Activated CD8-positive, alpha-beta memory T cell treated with anti-CD3 and anti-CD28 coated beads, Interleukin-2, amount 10 ng/mL, durations not matched to agents 7 days and 5 days (primary cell): ENCODE data around the gene STARD13. TPM values are rescaled to one million over a fixed set of nuclear protein-coding genes. Genes with fewer than 3 reads are reported as not detected.
"Not testable (repeated sequence)": the region's sequence is repeated elsewhere in the genome, so short reads cannot be mapped to it uniquely, and the experiment has no call there.

ENCODE experiments used
- ATAC-seq: fragments of 150-1000 bp; cut with Tn5 transposase; one replicate; pipeline ENCODE4 v1.10.0; 2021; ENCODE audit warnings: moderate library complexity
- CTCF ChIA-PET: fragments of 350-600 bp; sonication (Branson Sonifier 250); formaldehyde crosslinking; loops from one replicate; lab custom pipeline; 2021; ENCODE audit warnings: antibody characterized with exemption; lab: Charles Lee
- DNase-seq: peaks from one replicate; pipeline ENCODE4 v3.0.0-alpha.2; 2020
- H3K27ac Mint-ChIP-seq: one replicate; pipeline ENCODE4 v1.8.0; 2021; ENCODE audit warnings: mild to moderate bottlenecking, mixed read lengths
- H3K27me3 Mint-ChIP-seq: one replicate; pipeline ENCODE4 v1.8.0; 2021; ENCODE audit warnings: mixed read lengths
- H3K36me3 Mint-ChIP-seq: one replicate; pipeline ENCODE4 v1.8.0; 2021; ENCODE audit warnings: mild to moderate bottlenecking, mixed read lengths
- H3K4me1 Mint-ChIP-seq: one replicate; pipeline ENCODE4 v1.8.0; 2021; ENCODE audit warnings: mixed read lengths
- H3K4me3 Mint-ChIP-seq: one replicate; pipeline ENCODE4 v1.8.0; 2021; ENCODE audit warnings: mild to moderate bottlenecking, moderate library complexity, mixed read lengths
- H3K9me3 Mint-ChIP-seq: one replicate; pipeline ENCODE4 v1.8.0; 2022; ENCODE audit warnings: low read depth, mixed read lengths
- total RNA-seq, 2 experiments: library from RNA; stranded (reverse); gene quantifications; one replicate each; pipeline ENCODE4 v1.2.3, GENCODE V29; 2021

Gene STARD13
- total RNA-seq, 2 experiments from 2014 or later: 1.2 to 1.5 TPM

GRCh38 chr13:33249894-33250293 is 35.7 kb downstream of the STARD13 start:
- Mint-ChIP-seq H3K9me3 (no peaks in the 10 kb centered on the region), H3K4me3 (no peak overlapping the region), H3K36me3 (no peaks in the 10 kb centered on the region), H3K4me1 (peaks cover 3% of the 10 kb centered on the region), H3K27ac (no peak overlapping the region), H3K27me3 (peaks cover 3% of the 10 kb centered on the region)
- DNase-seq (no peak), ATAC-seq (no peak)
- CTCF ChIA-PET: interaction anchor here (0.7 kb wide), 1 partner anchor 1067 kb away, joined by 3 read pairs; no protein-coding TSS in a partner anchor

GRCh38 chr13:33249066-33249465 is 36.5 kb downstream of the STARD13 start:
- Mint-ChIP-seq H3K27me3 (peaks cover 3% of the 10 kb centered on the region), H3K4me3 (no peak overlapping the region), H3K27ac (no peak overlapping the region), H3K36me3 (no peaks in the 10 kb centered on the region), H3K4me1 (peaks cover 3% of the 10 kb centered on the region), H3K9me3 (no peaks in the 10 kb centered on the region)
- DNase-seq (no peak), ATAC-seq (no peak)
- CTCF ChIA-PET: no interaction called here

DNA sequence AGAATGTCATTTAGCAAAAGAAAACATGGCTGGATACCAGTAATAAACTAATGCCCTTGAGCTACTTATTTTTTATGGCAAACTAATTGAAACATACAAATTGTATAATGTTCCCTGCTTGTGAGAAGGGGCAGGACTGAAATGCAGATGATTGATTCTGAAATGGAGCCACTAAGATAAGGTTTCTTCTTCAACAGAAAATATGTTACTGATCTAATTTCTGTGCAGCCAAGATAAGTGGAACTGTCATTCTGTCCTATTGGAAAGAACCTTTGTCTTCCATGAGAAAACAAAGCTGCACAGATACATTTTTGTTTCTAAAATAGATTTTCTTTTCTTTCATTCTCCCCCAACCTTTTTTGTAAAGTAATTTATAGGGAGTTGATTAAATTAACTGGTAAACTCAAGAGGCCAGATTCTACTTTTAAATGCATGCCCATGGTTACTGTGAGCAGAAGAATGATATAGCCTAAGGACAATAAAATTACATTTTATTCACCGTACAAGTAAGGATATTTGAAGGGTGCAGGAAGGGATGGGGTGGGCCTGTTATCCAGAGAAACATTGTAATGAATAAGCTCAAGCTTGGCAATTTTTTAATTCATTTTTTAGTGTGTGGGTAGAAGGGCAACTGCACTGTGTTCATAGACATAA is 39.9 kb downstream of the STARD13 start:
- Mint-ChIP-seq H3K27me3 (peaks cover 3% of the 10 kb centered on the region), H3K27ac (no peak overlapping the region), H3K4me1 (peaks cover under 1% of the 10 kb centered on the region), H3K36me3 (no peaks in the 10 kb centered on the region), H3K4me3 (no peak overlapping the region), H3K9me3 (no peaks in the 10 kb centered on the region)
- CTCF ChIA-PET: no interaction called here
- no peak for ATAC-seq
- no peak for DNase-seq

- H3K36me3 Mint-ChIP-seq: no peaks in the 10 kb centered on the region
- CTCF ChIA-PET: no interaction called here
- H3K27me3 Mint-ChIP-seq: peaks cover 3% of the 10 kb centered on the region
- no peak for DNase-seq
- no peak overlapping the region for H3K27ac Mint-ChIP-seq
- no peak overlapping the region for H3K4me3 Mint-ChIP-seq
- no peaks in the 10 kb centered on the region for H3K9me3 Mint-ChIP-seq
- ATAC-seq: no peak
- no peaks in the 10 kb centered on the region for H3K4me1 Mint-ChIP-seq
Measured at GRCh38 chr13:33244907-33245287, 40.7 kb downstream of the STARD13 start.

DNA sequence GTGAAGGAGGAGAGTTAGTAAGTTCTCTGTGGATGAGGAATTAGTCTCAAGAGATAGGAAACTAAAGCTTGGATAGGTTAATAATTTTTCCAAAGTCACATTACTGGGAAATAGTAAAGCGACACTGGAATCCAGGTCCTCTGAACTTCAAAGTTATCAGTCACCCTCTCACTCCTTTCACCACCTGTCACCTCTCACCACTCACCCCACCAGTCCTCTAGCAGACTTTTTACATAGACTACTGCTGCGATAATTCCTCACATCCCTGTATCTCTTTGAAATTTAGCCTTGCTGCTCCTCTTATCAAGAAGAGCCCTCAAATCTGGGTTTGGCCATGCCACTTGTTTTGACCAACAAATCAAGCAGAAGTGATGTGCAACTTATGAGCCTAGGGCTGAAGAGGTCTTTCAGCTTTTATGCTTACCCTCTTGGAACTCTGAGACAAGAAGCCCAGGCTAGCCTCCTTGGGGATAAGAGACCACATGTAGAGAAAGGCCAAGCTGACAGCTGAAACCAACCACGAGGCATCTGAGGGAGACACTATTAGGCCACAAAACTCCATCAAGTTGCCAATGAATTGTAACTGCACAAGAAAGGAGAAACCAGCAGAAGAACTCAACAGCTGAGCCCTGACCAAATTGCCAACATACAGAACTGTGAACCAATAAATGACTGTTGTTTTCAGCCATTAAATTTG is 41.2 kb downstream of the STARD13 start:
- Mint-ChIP-seq H3K27ac (no peak overlapping the region), H3K36me3 (no peaks in the 10 kb centered on the region), H3K9me3 (no peaks in the 10 kb centered on the region), H3K27me3 (peaks cover 3% of the 10 kb centered on the region), H3K4me1 (no peaks in the 10 kb centered on the region), H3K4me3 (no peak overlapping the region)
- no peak for ATAC-seq
- no peak for DNase-seq
- CTCF ChIA-PET: no interaction called here

- no peak overlapping the region for H3K27ac Mint-ChIP-seq
- peaks cover 9% of the 10 kb centered on the region for H3K27me3 Mint-ChIP-seq
- no peaks in the 10 kb centered on the region for H3K36me3 Mint-ChIP-seq
- no peaks in the 10 kb centered on the region for H3K4me1 Mint-ChIP-seq
- H3K4me3 Mint-ChIP-seq: no peak overlapping the region
- ATAC-seq (no peak), DNase-seq (no peak)
- CTCF ChIA-PET: no interaction called here
- H3K9me3 Mint-ChIP-seq: no peaks in the 10 kb centered on the region
Measured at GRCh38 chr13:33242984-33243617, 42.5 kb downstream of the STARD13 start.

DNA sequence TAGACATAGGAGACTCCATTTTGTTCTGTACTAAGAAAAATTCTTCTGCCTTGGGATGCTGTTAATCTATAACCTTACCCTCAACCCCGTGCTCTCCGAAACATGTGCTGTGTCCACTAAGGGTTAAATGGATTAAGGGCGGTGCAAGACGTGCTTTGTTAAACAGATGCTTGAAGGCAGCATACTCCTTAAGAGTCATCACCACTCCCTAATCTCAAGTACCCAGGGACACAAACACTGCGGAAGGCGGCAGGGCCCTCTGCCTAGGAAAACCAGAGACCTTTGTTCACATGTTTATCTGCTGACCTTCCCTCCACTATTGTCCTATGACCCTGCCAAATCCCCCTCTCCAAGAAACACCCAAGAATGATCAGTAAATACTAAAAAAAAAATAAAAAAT is 43.2 kb downstream of the STARD13 start:
- ATAC-seq, CTCF ChIA-PET, DNase-seq: not testable (repeated sequence)

GRCh38 chr13:33236021-33236420 is 49.5 kb downstream of the STARD13 start:
- no peak for ATAC-seq
- no peak for DNase-seq
- Mint-ChIP-seq H3K9me3 (no peaks in the 10 kb centered on the region), H3K36me3 (no peaks in the 10 kb centered on the region), H3K4me3 (no peak overlapping the region), H3K4me1 (no peaks in the 10 kb centered on the region), H3K27ac (no peak overlapping the region), H3K27me3 (peaks cover 9% of the 10 kb centered on the region)
- CTCF ChIA-PET: no interaction called here

More for the DNA sequence above, 43.2 kb downstream of the STARD13 start:
- not testable (repeated sequence) for H3K9me3 Mint-ChIP-seq, H3K27ac Mint-ChIP-seq, H3K36me3 Mint-ChIP-seq, H3K4me1 Mint-ChIP-seq, H3K4me3 Mint-ChIP-seq, H3K27me3 Mint-ChIP-seq

GRCh38 chr13:33235564-33235963 is 50.0 kb downstream of the STARD13 start:
- no peaks in the 10 kb centered on the region for H3K9me3 Mint-ChIP-seq
- no peaks in the 10 kb centered on the region for H3K4me1 Mint-ChIP-seq
- no peak for ATAC-seq
- no peak for DNase-seq
- no peak overlapping the region for H3K27ac Mint-ChIP-seq
- CTCF ChIA-PET: no interaction called here
- H3K36me3 Mint-ChIP-seq: no peaks in the 10 kb centered on the region
- peaks cover 9% of the 10 kb centered on the region for H3K27me3 Mint-ChIP-seq
- H3K4me3 Mint-ChIP-seq: no peak overlapping the region

DNA sequence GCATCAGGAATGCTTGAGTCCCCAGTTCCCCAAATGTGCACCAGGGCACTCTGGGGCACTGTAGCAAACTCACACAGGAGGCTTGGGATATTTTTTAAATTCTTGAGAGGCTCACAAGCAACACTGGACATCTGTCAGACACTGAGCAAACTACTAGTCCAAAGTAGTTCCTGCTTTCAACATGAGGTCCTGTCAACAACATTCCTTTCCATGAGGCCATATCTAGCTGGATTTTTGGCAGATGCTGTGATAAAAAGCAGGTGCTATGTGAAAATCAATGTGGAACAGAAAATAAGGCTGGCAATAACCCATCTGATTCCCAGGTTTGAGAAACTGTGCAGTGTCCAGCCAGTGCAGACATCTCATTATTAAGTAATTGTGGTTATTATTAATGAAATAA is 50.5 kb downstream of the STARD13 start:
- H3K4me3 Mint-ChIP-seq: no peak overlapping the region
- DNase-seq (no peak), ATAC-seq (no peak)
- H3K36me3 Mint-ChIP-seq: no peaks in the 10 kb centered on the region
- no peaks in the 10 kb centered on the region for H3K9me3 Mint-ChIP-seq
- H3K27me3 Mint-ChIP-seq: peaks cover 9% of the 10 kb centered on the region
- no peaks in the 10 kb centered on the region for H3K4me1 Mint-ChIP-seq
- no peak overlapping the region for H3K27ac Mint-ChIP-seq
- CTCF ChIA-PET: no interaction called here

DNA sequence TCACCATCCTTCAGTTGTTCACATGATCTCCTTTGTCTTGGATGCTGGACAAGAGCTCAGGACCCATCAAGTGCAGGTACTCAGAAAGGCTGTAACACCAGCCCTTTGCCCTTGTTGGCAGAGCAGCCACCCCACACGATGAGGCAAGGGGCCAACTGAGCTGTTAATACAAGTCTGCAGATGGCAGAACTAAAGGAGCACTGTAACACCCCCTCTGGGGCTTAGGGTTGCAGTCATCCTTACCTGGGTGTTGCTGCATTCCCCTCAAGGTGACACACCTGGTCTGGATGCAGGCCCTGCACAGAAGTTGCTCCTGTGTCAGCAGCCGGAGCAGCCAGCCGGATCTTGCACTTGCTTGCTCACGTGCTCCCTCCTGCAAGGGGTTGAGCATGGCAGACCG is 52.0 kb downstream of the STARD13 start:
- peaks cover 3% of the 10 kb centered on the region for H3K4me1 Mint-ChIP-seq
- no peak overlapping the region for H3K27ac Mint-ChIP-seq
- no peak for DNase-seq
- H3K27me3 Mint-ChIP-seq: peaks cover 4% of the 10 kb centered on the region
- no peak overlapping the region for H3K4me3 Mint-ChIP-seq
- ATAC-seq: no peak
- CTCF ChIA-PET: no interaction called here
- no peaks in the 10 kb centered on the region for H3K36me3 Mint-ChIP-seq
- no peaks in the 10 kb centered on the region for H3K9me3 Mint-ChIP-seq

- Mint-ChIP-seq H3K4me3 (no peak overlapping the region), H3K27me3 (no peaks in the 10 kb centered on the region), H3K4me1 (peaks cover 3% of the 10 kb centered on the region), H3K27ac (no peak overlapping the region), H3K9me3 (no peaks in the 10 kb centered on the region), H3K36me3 (no peaks in the 10 kb centered on the region)
- no peak for ATAC-seq
- CTCF ChIA-PET: no interaction called here
- DNase-seq: no peak
Measured at GRCh38 chr13:33232883-33233282, 52.7 kb downstream of the STARD13 start.

DNA sequence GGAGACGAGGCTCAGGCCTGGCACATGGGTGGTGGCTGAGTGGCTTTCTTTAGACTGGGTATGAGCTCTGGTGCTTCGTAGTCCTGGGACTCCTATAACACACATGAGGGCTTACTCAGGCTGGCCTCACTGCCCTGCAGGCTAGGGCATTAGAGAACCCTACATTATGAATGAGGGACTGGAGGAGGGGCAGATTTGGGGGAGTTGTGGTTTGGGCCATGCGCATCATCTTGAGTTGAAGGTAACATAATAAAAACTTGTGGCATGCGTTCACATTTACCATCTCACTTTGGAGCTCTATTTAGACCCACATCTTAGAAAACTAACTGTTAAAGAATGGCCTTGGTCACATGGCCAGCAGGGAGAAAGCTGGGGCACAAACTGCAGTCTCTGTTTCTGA is 54.2 kb downstream of the STARD13 start:
- no peaks in the 10 kb centered on the region for H3K36me3 Mint-ChIP-seq
- H3K27me3 Mint-ChIP-seq: no peaks in the 10 kb centered on the region
- CTCF ChIA-PET: no interaction called here
- no peaks in the 10 kb centered on the region for H3K9me3 Mint-ChIP-seq
- H3K4me3 Mint-ChIP-seq: no peak overlapping the region
- H3K4me1 Mint-ChIP-seq: peaks cover 3% of the 10 kb centered on the region
- H3K27ac Mint-ChIP-seq: no peak overlapping the region
- no peak for ATAC-seq
- DNase-seq: no peak
